ENCODE results near the gene CLBA1.

DNA sequence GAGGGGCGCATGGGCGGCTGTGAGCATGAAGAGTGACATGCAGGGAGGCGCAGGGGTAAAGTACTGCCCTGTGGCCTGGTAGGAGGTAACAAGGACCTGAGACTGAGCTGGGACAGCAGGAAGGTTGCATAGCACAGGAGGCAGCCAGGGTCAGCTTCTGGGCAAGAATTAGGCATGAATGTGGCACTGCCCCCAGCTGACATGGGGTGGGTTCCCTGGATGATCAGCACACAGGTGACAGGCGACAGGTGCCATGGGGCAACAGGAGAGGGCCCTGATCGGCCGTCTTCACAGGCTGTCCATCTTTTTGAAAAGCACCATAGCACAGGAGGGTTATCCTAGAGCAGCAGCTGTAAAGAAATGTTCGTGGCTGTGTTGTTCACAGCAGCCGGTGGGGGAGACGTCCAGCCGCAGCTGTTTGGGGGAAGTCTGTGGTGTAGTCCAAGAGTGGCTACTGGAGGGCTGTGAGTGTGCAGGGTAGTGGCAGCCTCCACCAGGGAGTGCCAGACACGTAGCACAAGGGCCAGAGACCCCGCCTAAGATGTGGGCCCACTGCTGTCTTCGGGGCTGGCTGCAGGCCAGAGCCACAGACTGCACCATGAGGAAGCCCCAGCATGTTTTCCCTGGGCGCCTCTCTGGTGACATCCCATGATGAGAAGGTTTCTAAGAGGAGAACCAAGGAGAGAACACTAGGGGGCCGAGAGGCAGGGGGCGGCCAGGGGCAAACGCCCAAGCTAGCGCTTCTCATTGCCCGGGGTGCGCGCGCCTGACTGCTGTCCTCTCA is 8.4 kb downstream of the CLBA1 start:
- TF ChIP-seq, protein P1, sequence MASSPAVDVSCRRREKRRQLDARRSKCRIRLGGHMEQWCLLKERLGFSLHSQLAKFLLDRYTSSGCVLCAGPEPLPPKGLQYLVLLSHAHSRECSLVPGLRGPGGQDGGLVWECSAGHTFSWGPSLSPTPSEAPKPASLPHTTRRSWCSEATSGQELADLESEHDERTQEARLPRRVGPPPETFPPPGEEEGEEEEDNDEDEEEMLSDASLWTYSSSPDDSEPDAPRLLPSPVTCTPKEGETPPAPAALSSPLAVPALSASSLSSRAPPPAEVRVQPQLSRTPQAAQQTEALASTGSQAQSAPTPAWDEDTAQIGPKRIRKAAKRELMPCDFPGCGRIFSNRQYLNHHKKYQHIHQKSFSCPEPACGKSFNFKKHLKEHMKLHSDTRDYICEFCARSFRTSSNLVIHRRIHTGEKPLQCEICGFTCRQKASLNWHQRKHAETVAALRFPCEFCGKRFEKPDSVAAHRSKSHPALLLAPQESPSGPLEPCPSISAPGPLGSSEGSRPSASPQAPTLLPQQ (tag by site-specific recombination; IDR thresholded peaks at IDR 0.05), result peak; percentile 82
- TF ChIP-seq ZNF274 (IDR thresholded peaks at IDR 0.05; ENCODE audit: low read length) (no peak), ZNF274 (tag by site-specific recombination; IDR thresholded peaks at IDR 0.05; ENCODE audit: borderline replicate concordance) (no peak)
- TF ChIP-seq, protein P2, sequence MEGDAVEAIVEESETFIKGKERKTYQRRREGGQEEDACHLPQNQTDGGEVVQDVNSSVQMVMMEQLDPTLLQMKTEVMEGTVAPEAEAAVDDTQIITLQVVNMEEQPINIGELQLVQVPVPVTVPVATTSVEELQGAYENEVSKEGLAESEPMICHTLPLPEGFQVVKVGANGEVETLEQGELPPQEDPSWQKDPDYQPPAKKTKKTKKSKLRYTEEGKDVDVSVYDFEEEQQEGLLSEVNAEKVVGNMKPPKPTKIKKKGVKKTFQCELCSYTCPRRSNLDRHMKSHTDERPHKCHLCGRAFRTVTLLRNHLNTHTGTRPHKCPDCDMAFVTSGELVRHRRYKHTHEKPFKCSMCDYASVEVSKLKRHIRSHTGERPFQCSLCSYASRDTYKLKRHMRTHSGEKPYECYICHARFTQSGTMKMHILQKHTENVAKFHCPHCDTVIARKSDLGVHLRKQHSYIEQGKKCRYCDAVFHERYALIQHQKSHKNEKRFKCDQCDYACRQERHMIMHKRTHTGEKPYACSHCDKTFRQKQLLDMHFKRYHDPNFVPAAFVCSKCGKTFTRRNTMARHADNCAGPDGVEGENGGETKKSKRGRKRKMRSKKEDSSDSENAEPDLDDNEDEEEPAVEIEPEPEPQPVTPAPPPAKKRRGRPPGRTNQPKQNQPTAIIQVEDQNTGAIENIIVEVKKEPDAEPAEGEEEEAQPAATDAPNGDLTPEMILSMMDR (tag by site-specific recombination; IDR thresholded peaks at IDR 0.05), result no peak
